ENCODE measurements around the gene CHN2.

The CHN2 gene

DNA sequence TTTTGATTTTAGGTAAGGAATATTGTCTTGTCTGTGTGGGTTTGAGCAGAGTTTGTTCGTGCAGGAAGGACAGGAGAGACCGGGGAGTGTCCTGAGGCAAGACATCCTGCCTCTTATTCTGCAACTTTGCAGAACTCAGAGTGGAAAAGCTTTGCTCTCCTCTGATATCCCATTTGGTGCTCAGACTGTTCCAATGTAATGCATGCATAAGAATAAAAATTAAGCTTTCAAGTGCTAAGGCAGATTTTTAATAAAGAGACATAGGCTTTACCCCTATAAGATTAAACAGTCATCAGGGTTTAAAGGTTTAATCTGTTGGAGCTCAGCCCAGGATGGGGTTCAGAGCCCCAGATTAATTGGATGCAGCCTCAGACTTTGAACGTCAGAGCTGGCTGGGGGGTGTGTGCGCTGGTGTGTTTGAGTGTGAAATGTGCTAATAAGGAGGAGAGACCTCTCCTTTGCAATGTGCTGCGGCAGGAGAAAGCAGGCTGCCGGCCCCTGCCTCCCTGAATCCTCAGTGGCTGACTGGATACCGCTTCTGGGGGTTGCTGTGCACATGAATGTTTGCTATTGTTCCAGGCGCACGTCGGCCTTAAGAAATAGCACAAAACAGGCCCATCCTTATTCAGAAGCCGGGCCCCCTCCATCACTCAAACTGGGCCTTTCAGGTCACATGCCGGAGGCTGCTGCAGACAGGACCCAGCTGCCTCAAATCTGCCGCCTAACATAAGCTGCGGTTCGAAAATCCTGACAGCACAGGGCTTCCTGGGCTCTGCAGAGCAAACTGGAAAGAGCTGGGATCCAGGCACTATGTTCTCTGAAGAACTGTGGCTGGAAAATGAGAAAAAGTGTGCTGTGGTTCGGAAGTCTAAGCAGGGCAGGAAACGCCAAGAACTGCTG lies 285.0 kb downstream of the CHN2 start:
- no peak for DNase-seq

DNA sequence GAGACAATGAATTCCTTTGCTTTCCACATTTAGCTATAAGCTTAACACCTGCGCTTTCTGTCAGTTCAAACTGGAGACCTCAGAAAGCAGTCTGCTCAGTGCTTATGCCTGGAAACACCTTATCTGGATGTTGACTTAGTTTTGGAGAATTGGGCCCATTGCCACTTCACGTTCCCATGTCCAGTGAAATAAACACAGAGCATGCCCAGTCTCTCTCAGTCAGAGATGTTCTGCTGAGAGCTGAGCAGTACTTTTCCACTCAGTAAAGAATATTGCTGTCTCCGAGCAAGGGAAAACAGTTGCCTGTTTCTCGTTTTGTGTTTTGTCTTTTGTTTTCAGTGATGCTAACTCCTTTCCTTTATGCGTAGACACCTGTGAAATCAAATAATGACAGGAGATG lies 285.9 kb downstream of the CHN2 start:
- DNase-seq, result no peak

GRCh38 chr7:29480934-29481651 lies 286.5 kb downstream of the CHN2 start:
- DNase-seq, result no peak

- no peak for DNase-seq
These were observed 287.5 kb downstream of the CHN2 start for GRCh38 chr7:29482056-29482455.

GRCh38 chr7:29483219-29484104 lies 288.9 kb downstream of the CHN2 start:
- DNase-seq, result no peak

GRCh38 chr7:29484280-29484679 lies 289.7 kb downstream of the CHN2 start:
- DNase-seq, result no peak

DNA sequence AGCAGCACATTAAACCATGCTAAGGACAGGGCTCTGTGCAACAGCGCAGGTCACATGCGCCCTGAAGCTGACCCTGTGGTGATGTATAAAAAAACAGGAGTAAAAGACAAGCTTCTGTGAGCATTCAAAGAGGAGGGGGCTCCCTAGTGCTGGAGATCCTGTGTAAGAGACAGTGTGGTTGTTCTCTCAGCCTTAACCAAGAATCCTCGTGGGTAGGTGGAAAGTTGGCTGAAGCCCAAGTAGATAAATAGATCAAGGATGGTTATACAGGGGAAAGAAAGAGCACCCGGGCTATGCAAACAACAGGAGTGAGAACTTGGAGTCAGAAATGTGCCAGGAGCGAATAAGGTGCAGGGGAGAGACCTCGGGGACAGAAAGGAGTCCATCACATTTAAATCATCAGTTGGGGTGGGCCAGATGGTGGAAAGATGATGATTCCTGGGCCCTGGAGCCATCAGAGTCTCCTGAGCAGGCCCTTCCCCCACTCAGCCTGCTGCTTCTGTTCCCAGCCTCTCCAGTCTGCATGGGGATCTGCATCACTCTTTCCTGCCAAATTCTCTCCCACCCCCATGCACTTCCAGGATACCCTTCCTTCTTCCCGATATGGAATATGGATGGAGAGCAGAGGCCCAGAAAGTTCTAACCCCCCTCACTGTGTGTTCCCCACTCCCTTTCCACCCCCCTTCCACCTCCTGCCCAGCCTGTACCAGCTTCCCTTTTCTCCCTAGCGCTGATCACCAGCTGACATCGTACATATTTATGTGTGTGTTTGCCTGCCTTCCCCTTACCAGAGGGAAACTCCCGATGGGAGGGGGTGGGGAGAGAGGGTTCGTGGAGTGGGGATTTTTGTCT lies 291.0 kb downstream of the CHN2 start:
- no peak for DNase-seq

- no peak for DNase-seq
These were observed 291.7 kb downstream of the CHN2 start for GRCh38 chr7:29486191-29486700.

DNA sequence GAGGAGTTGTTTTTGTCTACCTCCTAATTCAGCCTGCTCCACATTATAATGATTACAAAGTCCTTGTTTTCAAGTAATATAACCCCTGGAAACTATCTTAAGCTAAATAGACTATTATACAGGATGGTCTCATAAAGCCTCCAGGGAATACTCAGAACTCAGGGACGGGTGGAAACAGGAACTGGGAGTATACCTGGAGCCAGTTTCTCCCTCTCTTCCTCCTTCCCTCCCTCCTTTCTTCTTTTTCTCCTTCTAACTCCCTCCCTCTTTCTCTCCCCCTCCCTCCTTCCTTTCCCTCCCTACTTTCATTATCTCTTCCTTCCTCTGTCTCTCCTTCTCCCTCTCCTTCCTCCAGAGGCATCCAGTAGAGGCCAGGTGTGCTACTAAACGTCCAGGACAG lies 292.8 kb downstream of the CHN2 start:
- DNase-seq, result no peak

GRCh38 chr7:29488203-29488970 lies 293.8 kb downstream of the CHN2 start:
- no peak for DNase-seq

DNA sequence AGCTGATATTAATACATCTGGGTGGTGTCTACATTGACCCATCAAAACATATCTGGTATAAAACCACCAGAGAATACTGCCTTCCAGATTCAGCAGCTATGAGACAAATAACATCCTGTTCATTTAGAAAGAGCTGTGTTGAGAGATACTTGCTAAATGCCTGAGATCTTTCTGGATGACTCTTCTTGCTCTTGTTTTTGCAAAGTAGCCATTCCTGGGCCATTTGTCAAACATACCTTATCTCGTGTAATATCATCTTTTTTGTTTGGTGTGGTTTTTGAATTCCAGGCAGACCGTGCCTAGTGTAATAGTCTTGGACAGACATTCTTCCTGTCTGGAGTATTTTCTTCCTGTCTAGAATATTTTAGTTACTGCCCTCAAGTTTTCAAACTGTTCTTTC lies 294.4 kb downstream of the CHN2 start:
- DNase-seq, result no peak

DNA sequence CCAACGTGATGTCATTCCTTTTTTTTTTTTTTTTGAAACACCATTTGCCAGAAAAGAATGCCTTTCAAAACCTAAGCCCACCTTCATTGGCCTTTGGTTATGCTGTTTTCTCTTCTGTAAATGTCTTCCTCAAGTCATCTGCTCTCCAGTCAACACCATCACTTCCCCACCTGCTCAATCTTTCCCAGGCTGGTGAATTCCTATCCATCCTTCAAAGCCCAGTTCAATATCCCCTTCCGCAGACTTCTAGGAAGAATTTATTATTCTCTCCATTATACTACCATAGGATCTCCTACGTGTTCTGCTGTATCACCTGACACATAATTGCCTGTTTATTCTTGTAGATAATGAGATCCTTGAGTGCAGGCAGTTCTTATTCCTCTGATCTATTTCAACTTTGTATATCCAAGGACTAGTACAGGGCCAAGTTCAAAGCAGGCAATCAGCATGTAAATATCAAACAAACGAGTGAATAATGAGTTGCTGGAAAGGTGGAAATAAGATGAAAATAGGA lies 295.6 kb downstream of the CHN2 start:
- no peak for DNase-seq

DNA sequence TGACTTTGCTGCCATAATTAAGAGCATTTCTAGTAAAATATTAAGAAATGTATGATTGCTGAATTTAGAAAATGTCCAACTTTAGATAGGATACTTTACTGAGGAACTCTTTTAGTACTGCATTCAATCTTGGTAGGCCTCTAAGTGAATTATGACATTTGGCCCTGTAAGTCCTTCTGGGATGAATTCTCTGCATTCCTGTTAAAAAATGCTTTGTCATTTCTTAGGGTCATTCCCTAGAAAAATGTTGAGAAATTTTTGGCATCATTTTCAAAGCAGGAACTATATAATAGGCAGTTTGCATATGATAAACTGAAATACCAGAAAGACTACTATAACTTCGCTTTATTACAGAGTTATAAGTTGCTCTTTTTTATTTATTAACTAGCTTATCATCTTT lies 299.8 kb downstream of the CHN2 start:
- DNase-seq, result no peak

- DNase-seq, result no peak
These were observed 301.1 kb downstream of the CHN2 start for GRCh38 chr7:29495653-29496052.

DNA sequence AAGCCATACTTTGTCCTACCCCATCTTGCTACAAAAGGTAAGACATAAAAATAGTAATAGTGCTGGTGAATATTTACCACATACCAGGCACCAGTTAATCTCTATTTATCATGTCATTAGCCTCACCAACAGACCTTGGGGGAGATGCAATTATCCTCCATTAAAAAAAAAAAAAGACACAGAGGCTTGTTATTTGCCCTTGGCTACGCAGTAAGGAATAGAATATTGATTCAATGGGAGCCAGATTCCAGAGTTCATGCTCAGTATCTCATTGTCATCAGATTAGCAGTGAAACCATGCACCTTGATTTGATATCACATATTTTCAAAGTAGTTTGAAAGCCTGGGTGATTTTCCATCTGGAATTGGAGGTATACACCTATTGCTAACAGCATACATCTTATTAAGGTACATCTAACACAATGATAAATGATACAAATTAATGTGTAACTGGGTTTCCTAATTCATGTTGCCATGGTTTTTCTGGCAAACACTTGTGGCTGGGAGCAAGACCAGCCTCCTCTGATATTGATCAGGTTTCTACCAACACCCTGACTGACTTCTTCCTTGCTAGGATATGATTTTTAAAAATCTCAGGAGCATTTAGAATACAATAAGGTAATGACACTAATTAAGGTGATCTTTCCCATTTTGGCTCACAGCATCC lies 301.9 kb downstream of the CHN2 start:
- DNase-seq, result no peak

DNA sequence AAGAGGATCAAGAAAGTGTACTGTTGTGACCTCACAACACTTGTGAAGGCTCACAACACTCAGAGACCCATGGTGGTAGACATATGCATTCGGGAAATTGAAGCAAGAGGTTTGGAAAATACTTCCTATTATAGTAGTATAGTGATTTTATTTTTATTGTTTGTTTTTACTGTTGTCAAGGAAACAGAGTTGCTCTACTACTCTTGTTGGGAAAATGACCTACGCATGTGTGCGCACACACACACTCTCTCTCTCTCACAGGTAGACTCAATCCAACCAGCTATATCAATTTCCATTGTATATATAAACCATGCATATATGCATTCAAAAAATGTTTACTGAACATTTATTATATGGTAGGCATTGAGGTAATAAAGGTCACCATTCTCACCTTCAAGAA lies 305.4 kb downstream of the CHN2 start:
- DNase-seq, result no peak

DNA sequence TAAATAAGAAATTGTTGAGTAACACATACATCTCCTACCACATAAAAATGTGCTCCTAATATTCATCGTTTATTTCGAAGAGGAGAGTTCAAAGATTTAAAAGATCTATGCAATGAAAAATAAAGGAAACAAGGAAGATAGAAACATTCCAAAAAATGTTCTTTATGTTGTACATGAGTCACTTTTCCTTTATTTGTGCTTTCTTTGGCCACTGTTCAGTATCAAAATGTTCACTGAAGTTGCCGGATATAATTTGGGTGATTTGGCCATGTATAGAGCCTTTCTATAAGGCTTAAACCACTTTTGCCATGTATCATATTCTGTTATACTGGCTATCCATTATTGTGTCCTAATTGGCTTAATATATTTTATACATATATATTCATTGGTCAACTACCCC lies 306.1 kb downstream of the CHN2 start:
- no peak for DNase-seq

GRCh38 chr7:29502133-29502532 lies 307.6 kb downstream of the CHN2 start:
- no peak for DNase-seq

- no peak for DNase-seq
These were observed 311.4 kb downstream of the CHN2 start for GRCh38 chr7:29505931-29506330.

- no peak for DNase-seq
These were observed 314.0 kb downstream of the CHN2 start for GRCh38 chr7:29508608-29509007.
